ENCODE results near the gene SMARCA2. TPM values are rescaled to one million over a fixed set of nuclear protein-coding genes. Genes with fewer than 3 reads are reported as not detected.

SMARCA2 gene
- total RNA-seq, 1 donor from 2014 or later, result 147 TPM

- H3K27ac ChIP-seq, result no peak overlapping the region
- peak in 1 of 2 donors; percentile 51 for ATAC-seq
- DNase-seq, result no peak
- H3K9me3 ChIP-seq, result no peaks in the 10 kb centered on the region
- intact Hi-C loops (cut with DNase I), result no loop called here
- TF ChIP-seq, protein P1, sequence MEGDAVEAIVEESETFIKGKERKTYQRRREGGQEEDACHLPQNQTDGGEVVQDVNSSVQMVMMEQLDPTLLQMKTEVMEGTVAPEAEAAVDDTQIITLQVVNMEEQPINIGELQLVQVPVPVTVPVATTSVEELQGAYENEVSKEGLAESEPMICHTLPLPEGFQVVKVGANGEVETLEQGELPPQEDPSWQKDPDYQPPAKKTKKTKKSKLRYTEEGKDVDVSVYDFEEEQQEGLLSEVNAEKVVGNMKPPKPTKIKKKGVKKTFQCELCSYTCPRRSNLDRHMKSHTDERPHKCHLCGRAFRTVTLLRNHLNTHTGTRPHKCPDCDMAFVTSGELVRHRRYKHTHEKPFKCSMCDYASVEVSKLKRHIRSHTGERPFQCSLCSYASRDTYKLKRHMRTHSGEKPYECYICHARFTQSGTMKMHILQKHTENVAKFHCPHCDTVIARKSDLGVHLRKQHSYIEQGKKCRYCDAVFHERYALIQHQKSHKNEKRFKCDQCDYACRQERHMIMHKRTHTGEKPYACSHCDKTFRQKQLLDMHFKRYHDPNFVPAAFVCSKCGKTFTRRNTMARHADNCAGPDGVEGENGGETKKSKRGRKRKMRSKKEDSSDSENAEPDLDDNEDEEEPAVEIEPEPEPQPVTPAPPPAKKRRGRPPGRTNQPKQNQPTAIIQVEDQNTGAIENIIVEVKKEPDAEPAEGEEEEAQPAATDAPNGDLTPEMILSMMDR (IDR thresholded peaks at IDR 0.05), result peak; percentile 46
- H3K4me3 ChIP-seq, result no peak overlapping the region
- no peaks in the 10 kb centered on the region for H3K27me3 ChIP-seq (ENCODE audit: low read depth)
- peaks cover 52% of the 10 kb centered on the region for H3K36me3 ChIP-seq
- no peaks in the 10 kb centered on the region for H3K4me1 ChIP-seq
These were observed 166.6 kb downstream of the SMARCA2 start for GRCh38 chr9:2181792-2182191.

DNA sequence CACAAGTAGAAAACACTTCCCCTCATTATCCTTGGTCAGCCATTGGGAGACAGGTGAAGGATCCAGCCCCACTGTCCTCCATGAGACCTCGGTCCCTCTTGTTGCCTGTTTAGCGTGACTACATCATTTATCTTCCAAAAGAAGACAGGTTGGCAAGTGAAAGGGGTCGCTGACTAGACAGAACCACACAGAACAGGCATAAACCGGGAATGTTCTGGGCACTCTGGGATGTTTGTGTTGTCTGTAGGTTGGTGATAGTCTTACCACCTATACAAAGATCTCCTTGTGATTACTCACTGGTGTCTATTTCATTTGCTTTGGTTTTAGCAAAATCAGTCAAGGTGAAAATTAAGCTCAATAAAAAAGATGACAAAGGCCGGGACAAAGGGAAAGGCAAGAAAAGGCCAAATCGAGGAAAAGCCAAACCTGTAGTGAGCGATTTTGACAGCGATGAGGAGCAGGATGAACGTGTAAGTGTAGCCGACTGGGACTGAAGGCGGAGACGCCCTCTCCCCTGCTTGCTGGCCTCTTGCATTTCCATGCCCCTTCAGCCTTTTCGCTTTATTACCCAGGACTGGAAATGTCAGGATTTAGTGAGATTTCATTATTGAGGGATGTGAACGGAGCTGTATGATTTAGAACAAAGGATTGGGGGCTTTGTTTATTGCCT, 175.9 kb downstream of the SMARCA2 start:
- H3K36me3 ChIP-seq, result peaks cover 94% of the 10 kb centered on the region
- no peak for DNase-seq
- H3K4me1 ChIP-seq, result no peaks in the 10 kb centered on the region
- ATAC-seq, result no peak
- intact Hi-C loops (cut with DNase I), result no loop called here
- no peaks in the 10 kb centered on the region for H3K27me3 ChIP-seq (ENCODE audit: low read depth)
- TF ChIP-seq, protein P1 (IDR thresholded peaks at IDR 0.05), result no peak
- no peak overlapping the region for H3K4me3 ChIP-seq
- H3K9me3 ChIP-seq, result no peaks in the 10 kb centered on the region
- H3K27ac ChIP-seq, result no peak overlapping the region

- no peak for ATAC-seq
- Histone ChIP-seq H3K36me3 (peaks cover 89% of the 10 kb centered on the region), H3K4me3 (no peak overlapping the region), H3K4me1 (no peaks in the 10 kb centered on the region), H3K27ac (no peak overlapping the region), H3K9me3 (no peaks in the 10 kb centered on the region), H3K27me3 (ENCODE audit: low read depth) (no peaks in the 10 kb centered on the region)
- TF ChIP-seq, protein P1 (IDR thresholded peaks at IDR 0.05), result no peak
- DNase-seq, result no peak
- intact Hi-C loops (cut with DNase I), result no loop called here
These were observed 176.4 kb downstream of the SMARCA2 start for GRCh38 chr9:2191609-2191972.

GRCh38 chr9:2192356-2192979, 177.3 kb downstream of the SMARCA2 start:
- H3K36me3 ChIP-seq, result peaks cover 80% of the 10 kb centered on the region
- H3K9me3 ChIP-seq, result no peaks in the 10 kb centered on the region
- H3K27ac ChIP-seq, result no peak overlapping the region
- H3K4me1 ChIP-seq, result no peaks in the 10 kb centered on the region
- no peaks in the 10 kb centered on the region for H3K27me3 ChIP-seq (ENCODE audit: low read depth)
- TF ChIP-seq, protein P1 (IDR thresholded peaks at IDR 0.05), result no peak
- intact Hi-C loops (cut with DNase I), result no loop called here
- no peak for DNase-seq
- no peak overlapping the region for H3K4me3 ChIP-seq
- no peak for ATAC-seq

- Histone ChIP-seq H3K4me3 (no peak overlapping the region), H3K27me3 (ENCODE audit: low read depth) (no peaks in the 10 kb centered on the region), H3K27ac (no peak overlapping the region), H3K9me3 (no peaks in the 10 kb centered on the region), H3K4me1 (no peaks in the 10 kb centered on the region), H3K36me3 (peaks cover 69% of the 10 kb centered on the region)
- intact Hi-C loops (cut with DNase I), result no loop called here
- ATAC-seq, result no peak
- TF ChIP-seq, protein P1 (IDR thresholded peaks at IDR 0.05), result no peak
- DNase-seq, result no peak
These were observed 178.4 kb downstream of the SMARCA2 start for GRCh38 chr9:2193552-2193951.

Data from lower lobe of right lung (tissue), 2 donors.